GM12874 (cell line): ENCODE measurements around the gene GCNA.

Experiments
- CTCF ChIP-seq: IDR thresholded peaks from 2 replicates; pipeline ENCODE4 v1.5.1; 2011; ENCODE audit warnings: low read depth, mild to moderate bottlenecking, control low read depth, low read length, moderate library complexity; ENCODE audit not compliant: insufficient read depth

Gene GCNA

GRCh38 chrX:71659342-71659741, 81.1 kb downstream of the GCNA start:
- no peak for TF ChIP-seq CTCF

- TF ChIP-seq CTCF, result no peak
Observed at GRCh38 chrX:71659959-71660358, 81.7 kb downstream of the GCNA start.

- TF ChIP-seq CTCF, result no peak
Observed at GRCh38 chrX:71660562-71661416, 82.6 kb downstream of the GCNA start.

- TF ChIP-seq CTCF, result no peak
Observed at GRCh38 chrX:71661919-71662318, 83.7 kb downstream of the GCNA start.
